Progenitor cell of endocrine pancreas (in vitro differentiated cells): ENCODE results near the gene LRP1B. TPM values are rescaled to one million over a fixed set of nuclear protein-coding genes. Genes with fewer than 3 reads are reported as not detected.

ENCODE experiments used
- DNase-seq: peaks from one replicate; pipeline ENCODE4 v3.0.0; 2021; ENCODE audit warnings: low spot score; ENCODE audit not compliant: unreplicated experiment
- H3K27ac Mint-ChIP-seq: 2 replicates; pipeline ENCODE4 v1.8.0; 2021; ENCODE audit warnings: mild to moderate bottlenecking, moderate library complexity, mixed read lengths
- H3K27me3 Mint-ChIP-seq: 2 replicates; pipeline ENCODE4 v1.8.0; 2021; ENCODE audit warnings: mixed read lengths
- H3K36me3 Mint-ChIP-seq: 2 replicates; pipeline ENCODE4 v1.8.0; 2022; ENCODE audit warnings: mixed read lengths; ENCODE audit not compliant: insufficient read depth
- H3K4me1 Mint-ChIP-seq: 2 replicates; pipeline ENCODE4 v1.8.0; 2021; ENCODE audit warnings: low read depth, mixed read lengths
- H3K4me3 Mint-ChIP-seq: 2 replicates; pipeline ENCODE4 v1.8.0; 2021; ENCODE audit warnings: low read depth, mild to moderate bottlenecking, moderate library complexity, mixed read lengths
- H3K9me3 Mint-ChIP-seq: 2 replicates; pipeline ENCODE4 v1.8.0; 2021; ENCODE audit warnings: low read depth, mixed read lengths
- CTCF ChIP-seq: fragments of 200-600 bp; sonication (generic); IDR thresholded peaks from one replicate; pipeline ENCODE4 v1.5.0; 2021; ENCODE audit warnings: antibody characterized with exemption, mild to moderate bottlenecking; ENCODE audit not compliant: unreplicated experiment
- total RNA-seq: library from RNA; stranded (reverse); gene quantifications from 2 replicates; pipeline ENCODE4 v1.2.1, GENCODE V29; 2021

Gene LRP1B
- total RNA-seq, 1 donor from 2014 or later, result 0.57 TPM

GRCh38 chr2:140529706-140530105 lies 1601.1 kb downstream of the LRP1B start:
- H3K4me3 Mint-ChIP-seq, result no peak overlapping the region
- no peaks in the 10 kb centered on the region for H3K27me3 Mint-ChIP-seq
- no peaks in the 10 kb centered on the region for H3K36me3 Mint-ChIP-seq
- no peaks in the 10 kb centered on the region for H3K4me1 Mint-ChIP-seq
- no peak for DNase-seq
- no peak overlapping the region for H3K27ac Mint-ChIP-seq
- H3K9me3 Mint-ChIP-seq, result no peaks in the 10 kb centered on the region
- TF ChIP-seq CTCF, result no peak

- Mint-ChIP-seq H3K4me1 (no peaks in the 10 kb centered on the region), H3K27ac (no peak overlapping the region), H3K27me3 (no peaks in the 10 kb centered on the region), H3K9me3 (no peaks in the 10 kb centered on the region), H3K4me3 (no peak overlapping the region), H3K36me3 (no peaks in the 10 kb centered on the region)
- no peak for TF ChIP-seq CTCF
- no peak for DNase-seq
These were observed 1601.8 kb downstream of the LRP1B start for GRCh38 chr2:140528982-140529381.

- H3K4me3 Mint-ChIP-seq, result no peak overlapping the region
- H3K27me3 Mint-ChIP-seq, result no peaks in the 10 kb centered on the region
- no peaks in the 10 kb centered on the region for H3K9me3 Mint-ChIP-seq
- TF ChIP-seq CTCF, result no peak
- DNase-seq, result no peak
- no peaks in the 10 kb centered on the region for H3K4me1 Mint-ChIP-seq
- H3K27ac Mint-ChIP-seq, result no peak overlapping the region
- H3K36me3 Mint-ChIP-seq, result no peaks in the 10 kb centered on the region
These were observed 1604.2 kb downstream of the LRP1B start for GRCh38 chr2:140526575-140526974.

GRCh38 chr2:140512106-140512505 lies 1618.7 kb downstream of the LRP1B start:
- H3K9me3 Mint-ChIP-seq, result peaks cover 6% of the 10 kb centered on the region
- H3K4me1 Mint-ChIP-seq, result peaks cover 2% of the 10 kb centered on the region
- H3K36me3 Mint-ChIP-seq, result no peaks in the 10 kb centered on the region
- TF ChIP-seq CTCF, result no peak
- DNase-seq, result no peak
- no peak overlapping the region for H3K27ac Mint-ChIP-seq
- H3K4me3 Mint-ChIP-seq, result no peak overlapping the region
- no peaks in the 10 kb centered on the region for H3K27me3 Mint-ChIP-seq

GRCh38 chr2:140509765-140510164 lies 1621.1 kb downstream of the LRP1B start:
- no peak overlapping the region for H3K27ac Mint-ChIP-seq
- DNase-seq, result no peak
- H3K27me3 Mint-ChIP-seq, result no peaks in the 10 kb centered on the region
- peaks cover 6% of the 10 kb centered on the region for H3K9me3 Mint-ChIP-seq
- peaks cover 2% of the 10 kb centered on the region for H3K4me1 Mint-ChIP-seq
- H3K36me3 Mint-ChIP-seq, result no peaks in the 10 kb centered on the region
- no peak for TF ChIP-seq CTCF
- H3K4me3 Mint-ChIP-seq, result no peak overlapping the region

GRCh38 chr2:140508756-140509155 lies 1622.1 kb downstream of the LRP1B start:
- peaks cover 6% of the 10 kb centered on the region for H3K9me3 Mint-ChIP-seq
- peaks cover 2% of the 10 kb centered on the region for H3K4me1 Mint-ChIP-seq
- no peak for TF ChIP-seq CTCF
- H3K4me3 Mint-ChIP-seq, result no peak overlapping the region
- H3K27me3 Mint-ChIP-seq, result no peaks in the 10 kb centered on the region
- no peak overlapping the region for H3K27ac Mint-ChIP-seq
- H3K36me3 Mint-ChIP-seq, result no peaks in the 10 kb centered on the region
- no peak for DNase-seq
